Measurements from ENCODE around the gene PRKCZ.

DNA sequence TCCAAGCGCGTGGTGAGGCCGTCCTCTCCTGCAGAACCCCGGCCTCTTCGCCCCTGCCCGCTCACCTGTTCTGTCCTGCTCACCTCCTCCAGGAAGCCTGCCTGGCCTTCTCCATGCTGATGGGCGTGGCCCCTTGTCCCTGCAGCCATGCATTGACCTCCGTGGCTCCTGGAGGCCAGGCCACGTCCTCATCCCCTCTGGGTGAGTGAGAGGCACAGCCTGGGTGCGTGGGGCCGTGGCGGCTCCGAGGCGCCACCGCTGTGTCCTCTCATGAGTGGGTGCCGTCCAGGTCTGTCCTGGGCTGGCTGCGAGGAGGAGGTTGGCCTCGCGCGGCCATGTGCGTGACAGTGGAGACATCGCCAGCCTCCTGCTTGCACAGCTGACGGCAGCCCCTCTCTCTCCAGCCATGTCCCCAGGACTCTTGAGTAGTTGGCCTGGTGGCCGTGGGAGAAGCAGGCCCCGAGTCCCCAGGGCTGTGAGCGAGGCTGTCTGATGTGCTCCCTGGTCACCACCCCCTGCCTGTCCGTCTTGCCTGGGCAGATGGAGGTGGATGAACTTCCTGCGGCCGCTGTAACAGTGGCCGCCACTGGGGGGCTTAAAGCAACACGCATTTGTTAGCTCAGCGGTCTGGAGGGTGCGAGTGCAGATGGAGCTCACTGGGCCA is 58.1 kb downstream of the PRKCZ start:
- TF ChIP-seq NFE2L1 (tag; IDR thresholded peaks at IDR 0.05; ENCODE audit: borderline replicate concordance, low read depth) (no peak), ILF3 (IDR thresholded peaks at IDR 0.05; ENCODE audit: borderline replicate concordance) (no peak), THRB (CRISPR knock-in tag; conservative IDR thresholded peaks at IDR 0.05) (no peak), BMI1 (IDR thresholded peaks at IDR 0.05; ENCODE audit: low read length) (no peak), EZH2 (IDR thresholded peaks at IDR 0.05; ENCODE audit: borderline replicate concordance, low read depth, low read length) (no peak), ETS2 (tag; IDR thresholded peaks at IDR 0.05; ENCODE audit: borderline replicate concordance, poor library complexity, severe bottlenecking) (no peak), POLR2A (conservative IDR thresholded peaks at IDR 0.05) (no peak), ZNF561 (CRISPR knock-in tag; conservative IDR thresholded peaks at IDR 0.05) (no peak), CHD4 (IDR thresholded peaks at IDR 0.05; ENCODE audit: insufficient read depth, insufficient replicate concordance, low read depth, low read length, poor library complexity, severe bottlenecking) (no peak)
